Colonic mucosa (tissue), 4 donors: Measurements from ENCODE around the gene FAM47E. TPM values are rescaled to one million over a fixed set of nuclear protein-coding genes. Genes with fewer than 3 reads are reported as not detected.

Experiments
- DNase-seq: peaks from one replicate; pipeline ENCODE4 v3.0.0-alpha.2; 2020
- H3K27ac ChIP-seq: fragments of 200-600 bp; one replicate; pipeline ENCODE4 v1.8.0; 2021
- H3K27me3 ChIP-seq: fragments of 200-600 bp; one replicate; pipeline ENCODE4 v1.8.0; 2021
- H3K36me3 ChIP-seq: fragments of 200-600 bp; one replicate; pipeline ENCODE4 v1.8.0; 2021
- H3K4me1 ChIP-seq: fragments of 200-600 bp; one replicate; pipeline ENCODE4 v1.8.0; 2021; ENCODE audit warnings: mild to moderate bottlenecking
- H3K4me3 ChIP-seq: fragments of 200-600 bp; one replicate; pipeline ENCODE4 v1.8.0; 2021
- H3K9ac ChIP-seq, 2 donors: one replicate each; pipeline ENCODE4 v1.7.0; 2013; ENCODE audit warnings: control low read depth in 2 of 2, low read depth in 2 of 2, low read length in 2 of 2
- H3K9me3 ChIP-seq: fragments of 200-600 bp; one replicate; pipeline ENCODE4 v1.8.0; 2021
- CTCF ChIP-seq: fragments of 200-600 bp; IDR thresholded peaks from one replicate; pipeline ENCODE4 v1.8.0; 2022; ENCODE audit warnings: antibody characterized with exemption, mild to moderate bottlenecking
- intact Hi-C: fragments of 100-400 bp; cut with DNase I; formaldehyde crosslinking; loops from one replicate; pipeline ENCODE4 v1.14.1; 2022
- total RNA-seq, 2 donors: library from RNA; stranded (reverse); fragmentation: NEBNext Ultra II Directional in 1 of 2; extraction: Animal tissue kit (Norgen Biotek cat#: 25700) in 1 of 2; gene quantifications; one replicate each; pipeline ENCODE4 v1.2.1, GENCODE V29; 2021
- donor health status: healthy.
- donor health status: DM: no; HTN: no; CAD: no.
- donor health status: DM: no; HTN: no; CAD: no.

Gene FAM47E
- total RNA-seq, 2 donors from 2014 or later: 3.9 to 4.8 TPM

GRCh38 chr4:76233083-76233482, 18.4 kb upstream of the FAM47E start:
- intact Hi-C loops: no loop called here
- no peak overlapping the region for H3K9ac ChIP-seq
- no peaks in the 10 kb centered on the region for H3K27me3 ChIP-seq
- H3K36me3 ChIP-seq: no peaks in the 10 kb centered on the region
- no peak overlapping the region for H3K4me3 ChIP-seq
- no peak overlapping the region for H3K27ac ChIP-seq
- no peak for DNase-seq
- H3K4me1 ChIP-seq: peaks cover 7% of the 10 kb centered on the region
- TF ChIP-seq CTCF: no peak
- H3K9me3 ChIP-seq: no peaks in the 10 kb centered on the region

GRCh38 chr4:76233529-76233928, 18.0 kb upstream of the FAM47E start:
- H3K4me3 ChIP-seq: no peak overlapping the region
- DNase-seq: no peak
- H3K4me1 ChIP-seq: peaks cover 7% of the 10 kb centered on the region
- H3K27ac ChIP-seq: no peak overlapping the region
- no peak for TF ChIP-seq CTCF
- no peaks in the 10 kb centered on the region for H3K9me3 ChIP-seq
- H3K36me3 ChIP-seq: no peaks in the 10 kb centered on the region
- intact Hi-C loops: no loop called here
- H3K9ac ChIP-seq: peak overlapping the region in 1 of 2 donors; percentile 48
- no peaks in the 10 kb centered on the region for H3K27me3 ChIP-seq

- Histone ChIP-seq H3K4me1 (peaks cover 7% of the 10 kb centered on the region), H3K27ac (peak overlapping the region; percentile 85), H3K4me3 (no peak overlapping the region), H3K9me3 (no peaks in the 10 kb centered on the region), H3K27me3 (no peaks in the 10 kb centered on the region), H3K36me3 (no peaks in the 10 kb centered on the region), H3K9ac (peak overlapping the region in 1 of 2 donors; percentile 48)
- DNase-seq: peak; percentile 57
- TF ChIP-seq CTCF: no peak
- intact Hi-C loops: no loop called here
Observed at GRCh38 chr4:76233967-76234678, 17.4 kb upstream of the FAM47E start.

- Histone ChIP-seq H3K27ac (peak overlapping the region; percentile 85), H3K4me1 (peaks cover 7% of the 10 kb centered on the region), H3K36me3 (no peaks in the 10 kb centered on the region), H3K9ac (no peak overlapping the region), H3K9me3 (no peaks in the 10 kb centered on the region), H3K27me3 (no peaks in the 10 kb centered on the region), H3K4me3 (no peak overlapping the region)
- no peak for DNase-seq
- no peak for TF ChIP-seq CTCF
- intact Hi-C loops: no loop called here
Observed at GRCh38 chr4:76234679-76235044, 16.9 kb upstream of the FAM47E start.

GRCh38 chr4:76235407-76235806, 16.1 kb upstream of the FAM47E start:
- no peaks in the 10 kb centered on the region for H3K36me3 ChIP-seq
- peak overlapping the region; percentile 85 for H3K27ac ChIP-seq
- H3K4me3 ChIP-seq: no peak overlapping the region
- intact Hi-C loops: no loop called here
- no peaks in the 10 kb centered on the region for H3K9me3 ChIP-seq
- H3K27me3 ChIP-seq: no peaks in the 10 kb centered on the region
- no peak for TF ChIP-seq CTCF
- DNase-seq: no peak
- peak overlapping the region in 1 of 2 donors; percentile 65 for H3K9ac ChIP-seq
- H3K4me1 ChIP-seq: peaks cover 7% of the 10 kb centered on the region
